ENCODE data around the gene ALDH7A1.
A peak's percentile ranks its signal among the peaks of the same experiment; 100 is the strongest.
"Not testable (repeated sequence)": the region's sequence is repeated elsewhere in the genome, so short reads cannot be mapped to it uniquely, and the experiment has no call there.

The ALDH7A1 gene

DNA sequence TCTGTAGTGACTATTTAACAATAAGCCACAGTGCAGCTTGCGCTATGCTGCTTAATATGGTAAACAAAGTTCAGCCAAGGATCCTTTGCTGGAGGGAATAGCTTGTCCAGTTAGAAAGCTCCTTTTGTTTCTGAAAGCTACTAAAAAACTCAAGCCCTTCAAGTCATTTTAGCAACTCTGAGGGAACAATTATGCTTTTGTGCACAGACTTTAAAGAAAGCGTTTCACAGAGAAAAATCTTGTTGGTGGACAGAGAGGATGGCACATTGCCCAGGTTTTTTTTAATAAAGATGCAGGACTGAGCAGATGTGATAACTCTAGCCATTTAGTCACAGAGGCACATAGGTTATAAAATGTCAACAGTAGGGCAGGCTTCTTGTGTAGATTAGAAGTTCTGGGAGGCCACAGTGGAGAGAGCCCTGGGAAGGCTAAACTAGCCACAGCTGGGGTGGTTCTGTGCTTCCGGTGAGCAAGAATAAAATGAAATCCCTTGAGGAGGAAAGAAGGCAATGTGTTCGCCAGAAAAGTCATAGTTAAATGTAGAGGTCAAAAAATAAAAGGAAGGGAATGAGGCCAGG lies 63.4 kb downstream of the ALDH7A1 start:
- no peak for DNase-seq

GRCh38 chr5:126527892-126528291 lies 67.1 kb downstream of the ALDH7A1 start:
- no peak for DNase-seq

DNA sequence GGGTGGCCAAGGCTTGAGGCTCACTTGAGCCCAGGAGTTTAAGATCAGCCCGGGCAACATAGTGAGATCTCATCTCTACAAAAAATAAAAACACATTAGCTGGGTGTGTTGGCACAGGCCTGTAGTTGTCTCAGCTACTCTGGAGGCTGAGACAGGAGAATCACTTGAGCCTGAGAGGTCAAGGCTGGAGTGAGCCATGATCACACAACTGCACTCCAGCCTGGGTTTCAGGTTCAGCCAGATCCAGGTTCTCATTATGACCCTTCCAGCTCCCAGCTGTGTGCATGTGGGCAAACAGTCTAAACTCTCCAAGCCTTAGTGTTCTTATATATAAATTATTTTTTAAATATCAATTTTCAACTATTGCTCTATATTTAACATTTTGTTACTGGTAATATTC lies 67.9 kb downstream of the ALDH7A1 start:
- no peak for DNase-seq

GRCh38 chr5:126526493-126526892 lies 68.5 kb downstream of the ALDH7A1 start:
- no peak for DNase-seq

GRCh38 chr5:126525630-126526245 lies 69.3 kb downstream of the ALDH7A1 start:
- no peak for DNase-seq

DNA sequence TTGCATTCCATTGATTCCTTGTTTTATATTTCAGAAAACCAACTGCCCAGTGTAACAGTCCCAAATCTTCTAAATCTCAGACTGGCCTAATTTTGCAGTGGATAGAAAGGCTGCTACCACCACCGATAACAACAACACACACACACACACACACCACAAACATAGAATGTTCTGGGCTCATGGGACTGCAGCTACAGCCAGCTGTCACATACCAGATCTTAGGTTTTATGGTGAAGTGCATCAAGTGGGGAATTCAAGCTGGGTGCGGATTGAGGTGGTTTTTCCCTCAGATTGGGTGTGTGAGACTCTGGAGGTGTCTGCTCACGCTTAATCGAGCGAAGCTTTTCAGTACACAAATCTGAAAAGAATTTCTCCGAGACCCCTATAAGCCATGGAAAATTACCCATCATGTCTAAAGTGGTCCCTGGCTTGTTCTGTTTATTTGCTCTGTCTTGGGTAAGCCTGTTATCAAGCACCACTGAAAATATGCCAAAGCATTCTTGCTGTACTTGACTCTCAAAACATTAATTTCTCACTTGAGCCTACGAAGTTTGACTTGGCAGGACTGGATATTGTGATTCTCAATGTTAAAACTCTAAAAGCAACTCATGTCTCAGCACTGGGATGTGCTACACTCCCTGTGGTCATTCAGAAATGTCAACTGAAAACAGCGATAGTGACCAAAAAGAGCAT lies 71.1 kb downstream of the ALDH7A1 start:
- DNase-seq: no peak

DNA sequence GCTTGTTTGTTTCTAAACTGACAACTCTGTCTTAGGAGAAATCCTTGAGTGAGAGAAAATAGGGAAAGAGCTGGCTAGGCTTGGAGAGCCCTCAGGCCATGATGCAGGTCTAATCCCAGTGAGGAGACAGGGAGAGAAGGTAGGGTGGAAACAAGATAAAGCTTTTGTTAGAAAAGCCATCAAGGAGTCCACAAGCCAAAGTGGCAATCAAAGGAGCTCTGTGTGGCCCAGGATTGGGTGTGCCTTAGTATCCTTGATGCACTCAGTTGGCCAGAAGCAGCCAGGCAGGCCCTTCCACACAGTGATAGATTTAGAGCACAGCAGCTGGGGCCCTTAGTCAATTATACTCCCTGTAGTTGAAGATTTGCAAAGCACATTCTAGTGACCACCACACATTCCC lies 73.9 kb downstream of the ALDH7A1 start:
- DNase-seq: no peak

DNA sequence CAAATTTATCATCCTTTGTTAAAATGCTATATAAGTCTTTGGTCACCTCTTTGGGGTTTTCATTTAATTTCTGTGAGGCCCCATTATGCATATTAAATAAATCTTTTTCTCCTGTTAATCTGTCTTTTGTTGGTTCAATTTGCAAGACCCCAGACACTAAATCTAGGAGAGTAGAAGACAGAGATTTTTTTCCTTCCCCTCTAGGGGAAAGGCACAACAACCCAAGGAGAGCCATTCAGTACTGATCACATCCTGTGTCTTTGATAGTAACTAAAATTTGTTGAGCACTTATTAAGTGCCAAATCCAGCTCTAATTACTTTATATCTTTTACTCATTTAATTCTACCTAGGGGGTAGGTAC lies 74.4 kb downstream of the ALDH7A1 start:
- DNase-seq: no peak

DNA sequence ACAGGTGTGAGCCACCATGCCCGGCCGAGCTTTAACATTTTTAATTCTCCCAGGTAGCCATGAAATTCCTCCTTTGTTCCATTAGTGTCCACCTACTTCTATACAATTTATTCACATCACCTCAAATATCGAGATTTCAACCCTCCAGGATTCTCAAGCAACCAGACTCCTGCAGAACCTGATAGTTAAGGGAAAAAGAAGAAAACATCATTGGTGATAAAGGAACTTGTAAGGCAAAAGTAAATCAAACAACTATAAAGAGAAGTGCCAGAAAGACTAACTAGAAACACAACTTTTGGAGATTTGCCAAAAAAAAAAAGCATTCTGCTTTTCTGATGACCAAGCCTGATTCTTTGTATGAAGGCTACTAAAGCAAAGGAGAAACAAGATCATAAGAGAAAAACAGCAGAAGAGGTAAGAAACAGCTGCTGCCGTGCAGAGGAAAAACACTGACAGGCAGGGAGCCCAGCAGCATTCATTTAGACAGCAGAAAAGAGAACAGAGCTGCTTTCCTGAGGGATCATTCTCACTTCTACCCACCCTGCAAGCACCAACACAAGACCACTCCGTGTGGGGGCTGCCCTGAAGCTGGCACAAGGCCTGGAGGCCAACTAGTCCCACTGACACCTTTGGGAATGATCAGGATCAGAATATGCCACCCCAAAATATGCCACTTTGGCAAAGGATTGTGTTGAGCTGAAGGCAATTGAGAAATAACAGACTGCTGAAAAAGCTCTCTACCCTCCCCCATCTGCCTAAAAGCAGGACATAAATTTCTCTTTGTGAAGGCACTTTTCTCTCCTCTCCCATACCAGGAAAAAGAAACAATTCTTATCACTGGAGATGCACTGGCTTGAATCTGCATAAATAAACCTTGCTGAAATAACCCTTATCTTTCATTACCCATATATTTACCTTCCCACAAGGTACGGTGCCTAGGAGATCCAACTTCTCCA lies 75.1 kb downstream of the ALDH7A1 start:
- DNase-seq: no peak

DNA sequence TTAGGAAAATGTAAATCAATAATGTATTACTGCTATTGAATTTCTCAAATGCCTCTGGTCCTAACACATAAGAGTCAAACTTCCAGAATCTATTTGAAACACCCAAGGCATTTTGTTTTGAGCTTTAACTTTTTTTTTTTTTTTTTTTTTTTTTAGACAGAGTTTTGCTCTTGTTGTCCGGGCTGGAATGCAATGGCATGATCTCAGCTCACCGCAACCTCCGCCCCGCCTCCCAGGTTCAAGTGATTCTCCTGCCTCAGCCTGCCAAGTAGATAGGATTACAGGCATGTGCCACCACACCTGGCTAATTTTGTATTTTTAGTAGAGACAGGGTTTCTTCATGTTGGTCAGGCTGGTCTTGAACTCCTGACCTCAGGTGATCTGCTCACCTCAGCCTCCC lies 75.8 kb downstream of the ALDH7A1 start:
- not testable (repeated sequence) for DNase-seq

GRCh38 chr5:126516852-126517251 lies 78.2 kb downstream of the ALDH7A1 start:
- DNase-seq: no peak

DNA sequence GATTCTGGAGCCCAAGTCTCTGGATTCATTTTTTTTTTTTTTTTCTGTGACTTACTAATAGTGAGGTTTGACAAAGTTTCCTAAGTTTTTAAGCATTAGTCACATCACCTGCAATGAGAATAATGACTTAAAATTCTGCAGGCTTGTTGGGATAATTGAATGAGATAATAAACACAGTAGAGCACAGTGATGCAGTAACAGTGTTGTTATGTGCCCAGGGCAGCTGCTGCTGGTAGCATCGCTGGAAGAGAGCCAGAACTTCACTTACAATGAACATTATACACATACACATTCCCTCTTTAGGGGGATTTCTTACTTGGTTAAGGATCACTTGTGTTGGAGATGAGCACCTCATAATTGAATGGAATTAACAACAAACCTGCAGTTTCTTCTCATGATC lies 78.9 kb downstream of the ALDH7A1 start:
- peak; percentile 82 for DNase-seq

GRCh38 chr5:126515337-126515736 lies 79.7 kb downstream of the ALDH7A1 start:
- DNase-seq: peak; percentile 74

DNA sequence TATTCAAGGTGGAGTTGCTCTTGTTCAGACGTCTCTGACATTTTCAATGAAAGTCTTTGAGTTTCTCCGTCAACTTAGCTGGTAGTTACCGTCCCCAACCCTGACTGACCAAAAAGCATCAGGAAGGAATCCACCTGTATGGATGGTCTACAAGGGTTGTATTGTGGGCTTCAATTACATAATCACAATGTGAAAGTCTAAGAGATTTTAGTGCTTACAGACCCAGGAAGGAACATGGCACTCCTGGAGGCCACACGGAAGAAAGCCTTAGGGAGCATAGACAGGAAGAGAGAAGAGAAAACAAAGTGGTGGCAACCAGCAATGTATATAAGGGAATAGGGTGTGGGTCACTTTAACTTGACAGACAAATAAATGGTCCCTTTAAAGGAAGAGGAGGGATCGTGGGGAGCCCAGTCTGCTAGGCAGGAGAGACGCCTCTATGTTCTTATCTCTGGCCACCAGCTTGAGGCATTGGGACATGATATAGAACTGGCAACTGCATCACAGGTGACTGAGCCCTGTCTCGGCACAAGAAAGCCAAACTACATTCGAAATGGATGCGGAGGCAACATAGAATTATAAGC lies 80.4 kb downstream of the ALDH7A1 start:
- no peak for DNase-seq

DNA sequence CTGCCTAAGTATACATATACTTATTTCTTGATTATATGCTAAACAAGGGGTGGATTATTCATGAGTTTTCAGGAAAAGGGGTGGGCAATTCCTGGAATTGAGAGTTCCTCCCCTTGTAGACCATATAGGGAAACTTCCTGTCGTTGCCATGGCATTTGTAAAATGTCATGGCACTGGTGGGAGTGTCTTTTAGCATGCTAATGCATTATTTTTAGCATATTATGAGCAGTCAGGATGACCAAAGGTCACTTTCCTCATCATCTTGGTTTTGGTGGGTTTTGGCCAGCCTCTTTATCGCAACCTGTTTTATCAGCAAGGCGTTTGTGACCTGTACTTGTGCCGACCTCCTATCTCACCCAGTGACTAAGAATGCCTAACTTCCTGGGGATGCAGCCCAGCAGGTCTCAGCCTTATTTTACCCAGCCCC lies 80.9 kb downstream of the ALDH7A1 start:
- DNase-seq: no peak

DNA sequence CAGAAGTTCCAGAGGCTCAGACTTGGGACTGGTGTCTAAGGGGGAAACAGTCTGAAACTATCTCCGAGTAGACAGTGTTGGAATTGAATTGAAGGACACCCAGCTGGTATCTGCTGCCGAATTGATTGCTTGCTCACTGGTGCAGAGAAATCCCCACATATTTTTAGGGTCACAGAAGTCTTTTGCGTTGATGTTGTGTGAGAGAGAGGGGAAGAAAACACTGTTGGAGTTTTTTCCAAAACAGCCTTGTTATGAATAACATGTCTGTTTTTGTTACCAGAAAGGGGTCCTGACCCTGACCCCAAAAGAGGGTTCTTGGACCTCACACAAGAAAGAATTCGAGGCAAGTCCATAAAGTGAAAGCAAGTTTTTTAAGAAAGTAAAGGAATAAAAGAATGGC lies 81.3 kb downstream of the ALDH7A1 start:
- DNase-seq: no peak

DNA sequence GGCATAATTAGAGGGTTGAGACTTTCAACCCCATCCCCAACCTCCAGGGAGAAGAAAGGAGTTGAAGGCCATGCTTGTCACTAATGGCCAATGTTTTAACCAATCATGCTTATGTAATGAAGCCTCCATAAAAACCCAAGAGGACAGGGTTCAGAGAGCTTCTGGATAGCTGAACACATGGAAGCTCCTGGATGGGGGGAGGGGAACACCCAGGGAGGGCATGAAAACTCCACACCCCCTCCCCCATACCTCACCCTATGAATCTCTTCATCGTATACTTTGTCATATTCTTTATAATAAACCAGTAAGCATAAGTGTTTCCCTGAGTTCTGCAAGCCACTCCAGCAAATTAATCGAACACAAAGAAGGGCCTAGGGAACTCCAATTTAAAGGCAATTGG lies 81.7 kb downstream of the ALDH7A1 start:
- DNase-seq: no peak

DNA sequence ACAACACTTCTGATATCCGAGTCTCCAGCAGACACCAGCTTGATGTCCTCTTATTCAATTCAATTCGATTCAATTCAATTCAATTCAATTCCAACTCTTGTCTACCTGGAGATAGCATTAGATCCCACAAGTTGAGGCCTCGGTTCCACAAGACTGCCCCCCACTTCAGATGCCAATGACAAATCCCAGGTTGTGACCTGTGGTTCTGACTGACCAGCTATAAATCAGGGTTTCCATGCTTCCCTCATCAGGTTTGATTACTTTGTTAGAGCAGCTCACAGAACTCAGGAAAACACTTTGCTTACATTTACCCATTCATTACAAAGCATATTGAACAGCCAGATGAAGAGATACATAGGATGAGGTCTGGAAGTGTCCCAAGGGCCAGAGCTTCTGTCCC lies 82.6 kb downstream of the ALDH7A1 start:
- no peak for DNase-seq

DNA sequence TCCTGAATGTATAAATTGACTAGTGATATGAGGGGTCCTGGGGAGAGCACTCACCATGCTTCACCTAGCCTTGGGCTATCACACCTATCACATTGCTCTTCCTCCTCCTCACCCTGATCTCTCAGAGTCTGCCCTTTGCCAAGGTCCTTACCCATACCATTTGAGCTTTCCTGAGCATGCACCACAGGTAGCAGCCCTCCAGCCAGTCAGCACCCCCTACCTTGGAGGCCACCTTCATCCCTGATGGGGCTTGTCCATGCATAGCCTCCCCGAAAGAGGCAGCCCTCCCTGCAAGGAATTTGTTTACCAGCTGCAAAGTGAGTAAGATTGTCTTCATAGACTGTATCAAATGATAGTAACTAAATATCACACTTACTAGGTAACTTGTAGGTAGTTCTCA lies 83.1 kb downstream of the ALDH7A1 start:
- DNase-seq: no peak

DNA sequence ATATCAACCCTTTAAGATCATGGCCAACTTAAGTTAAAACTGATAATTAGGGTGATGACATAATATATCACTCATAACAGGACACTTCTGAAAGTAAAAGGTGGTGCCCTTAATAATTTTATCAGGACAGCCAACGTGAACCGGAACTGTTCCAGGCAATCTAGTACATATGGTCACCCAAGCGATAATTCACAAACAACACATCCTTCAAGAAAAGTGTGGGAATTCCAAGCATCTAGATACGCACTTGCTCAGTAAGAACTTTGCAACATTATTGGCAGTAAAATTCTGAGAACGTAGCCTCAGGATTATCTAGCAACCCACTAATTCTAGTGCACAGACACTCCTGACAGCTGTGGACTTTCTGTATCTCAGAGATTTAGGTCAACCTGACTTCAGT lies 85.7 kb downstream of the ALDH7A1 start:
- DNase-seq: no peak

DNA sequence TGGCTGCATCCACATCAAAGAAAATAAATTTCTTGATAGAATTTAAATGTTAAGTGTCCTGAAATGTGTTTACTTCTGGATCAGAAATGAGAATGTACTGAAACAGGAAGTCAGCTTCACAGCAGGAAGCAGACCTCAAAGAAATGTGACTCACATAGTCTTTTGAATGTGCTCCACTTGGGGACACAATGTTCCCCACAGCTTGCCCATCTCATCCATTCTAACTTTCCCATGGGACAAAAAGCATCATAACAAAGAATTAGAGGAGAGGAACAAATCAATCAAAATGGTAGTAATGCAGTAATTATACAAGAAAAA lies 86.1 kb downstream of the ALDH7A1 start:
- no peak for DNase-seq

GRCh38 chr5:126508251-126508961 lies 86.6 kb downstream of the ALDH7A1 start:
- no peak for DNase-seq

DNA sequence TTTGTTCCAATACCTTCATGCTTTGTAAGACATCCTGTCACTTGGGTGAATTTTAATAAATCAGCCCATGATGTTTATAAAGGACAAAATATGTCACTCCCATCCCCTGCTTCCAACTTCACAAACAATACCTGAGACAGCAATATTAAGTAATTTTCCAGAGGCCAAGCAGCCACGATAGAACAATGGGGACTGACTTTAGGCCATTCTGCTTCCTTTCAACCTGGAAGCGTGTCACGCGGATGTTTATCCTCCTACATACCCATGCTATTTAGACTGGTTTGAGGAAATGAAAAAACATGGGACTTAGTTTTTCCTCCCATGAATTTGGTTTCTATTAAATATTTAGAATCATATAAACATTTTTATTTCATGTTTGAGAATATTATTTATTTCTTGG lies 88.9 kb downstream of the ALDH7A1 start:
- no peak for DNase-seq

Measured in NCI-H82 (cell line).